Subcutaneous adipose tissue (tissue), 4 donors: Measurements from ENCODE around the gene ASAP3. TPM values are rescaled to one million over a fixed set of nuclear protein-coding genes. Genes with fewer than 3 reads are reported as not detected.

Experiments
- total RNA-seq, 4 donors: library from RNA; depleted of rRNA; stranded (reverse); fragments of >200 nt; gene quantifications; one replicate each; pipeline ENCODE4 v1.1.0, GENCODE V29; 2016
- TF ChIP-seq, protein P1 (sequence below): fragments of 450-650 bp; IDR thresholded peaks from one replicate; pipeline ENCODE4 v1.5.1; 2016; ENCODE audit warnings: low read depth, mild to moderate bottlenecking, control low read depth, antibody characterized with exemption, moderate library complexity

ASAP3 gene
- total RNA-seq, 4 donors from 2014 or later, result 18.4 to 51.7 (median 42.1) TPM

- TF ChIP-seq, protein P1, sequence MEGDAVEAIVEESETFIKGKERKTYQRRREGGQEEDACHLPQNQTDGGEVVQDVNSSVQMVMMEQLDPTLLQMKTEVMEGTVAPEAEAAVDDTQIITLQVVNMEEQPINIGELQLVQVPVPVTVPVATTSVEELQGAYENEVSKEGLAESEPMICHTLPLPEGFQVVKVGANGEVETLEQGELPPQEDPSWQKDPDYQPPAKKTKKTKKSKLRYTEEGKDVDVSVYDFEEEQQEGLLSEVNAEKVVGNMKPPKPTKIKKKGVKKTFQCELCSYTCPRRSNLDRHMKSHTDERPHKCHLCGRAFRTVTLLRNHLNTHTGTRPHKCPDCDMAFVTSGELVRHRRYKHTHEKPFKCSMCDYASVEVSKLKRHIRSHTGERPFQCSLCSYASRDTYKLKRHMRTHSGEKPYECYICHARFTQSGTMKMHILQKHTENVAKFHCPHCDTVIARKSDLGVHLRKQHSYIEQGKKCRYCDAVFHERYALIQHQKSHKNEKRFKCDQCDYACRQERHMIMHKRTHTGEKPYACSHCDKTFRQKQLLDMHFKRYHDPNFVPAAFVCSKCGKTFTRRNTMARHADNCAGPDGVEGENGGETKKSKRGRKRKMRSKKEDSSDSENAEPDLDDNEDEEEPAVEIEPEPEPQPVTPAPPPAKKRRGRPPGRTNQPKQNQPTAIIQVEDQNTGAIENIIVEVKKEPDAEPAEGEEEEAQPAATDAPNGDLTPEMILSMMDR, result no peak
Observed at GRCh38 chr1:23403038-23403336, 81.0 kb downstream of the ASAP3 start.

DNA sequence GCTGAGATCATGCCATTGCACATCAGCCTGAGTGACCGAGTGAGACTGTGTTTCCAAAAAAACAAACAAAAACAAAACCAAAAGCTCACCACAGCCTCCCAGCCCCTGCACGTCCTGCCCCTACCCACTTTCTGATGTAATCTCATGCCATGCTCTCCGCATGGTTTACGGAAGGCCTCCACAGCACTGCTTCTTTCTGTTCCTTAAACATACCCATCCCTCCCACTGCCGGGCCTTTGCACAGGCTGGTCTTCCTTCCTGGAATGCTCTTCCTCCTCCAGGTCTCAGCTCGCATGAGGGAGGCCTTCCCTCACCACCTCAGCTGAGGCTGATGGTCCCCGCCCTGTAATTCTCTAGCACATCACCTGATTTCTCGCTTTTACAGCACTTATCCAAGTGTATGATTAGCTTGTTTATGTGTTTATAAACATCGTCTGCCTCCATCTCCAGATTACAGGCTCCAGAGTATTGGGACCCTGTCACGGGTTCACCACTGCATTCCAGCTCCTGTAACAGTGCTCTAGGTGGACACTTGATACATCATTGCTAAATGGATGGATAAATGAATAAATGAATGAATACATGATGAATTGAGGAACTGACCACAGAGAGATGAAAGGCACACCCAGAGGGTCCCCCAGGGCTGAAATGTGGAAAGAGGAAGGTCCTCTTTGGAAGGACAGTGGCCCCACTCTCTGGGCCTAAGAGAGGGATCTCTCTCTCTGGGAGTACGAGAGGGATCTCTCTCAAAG lies 81.5 kb downstream of the ASAP3 start:
- TF ChIP-seq, protein P1, result no peak

DNA sequence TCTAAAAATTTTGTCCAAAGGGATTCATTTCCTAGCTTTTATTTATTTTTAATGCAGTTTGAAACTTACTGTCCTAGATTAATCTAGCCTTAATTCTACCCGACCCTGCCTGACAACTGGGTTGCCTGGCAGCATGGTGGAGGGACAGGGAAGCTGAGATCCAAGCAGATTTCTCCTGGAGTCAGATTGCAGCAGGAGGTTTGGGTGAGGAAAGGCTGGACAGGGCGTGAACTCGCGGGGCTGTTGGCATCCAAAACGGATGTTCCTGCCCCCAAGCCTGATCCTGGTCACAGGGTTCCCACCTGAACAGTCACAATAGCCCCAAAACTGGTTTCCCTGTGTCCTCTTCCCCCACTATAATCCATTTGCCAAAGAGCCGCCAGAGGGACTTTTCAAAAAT lies 82.7 kb downstream of the ASAP3 start:
- TF ChIP-seq, protein P1, result no peak

DNA sequence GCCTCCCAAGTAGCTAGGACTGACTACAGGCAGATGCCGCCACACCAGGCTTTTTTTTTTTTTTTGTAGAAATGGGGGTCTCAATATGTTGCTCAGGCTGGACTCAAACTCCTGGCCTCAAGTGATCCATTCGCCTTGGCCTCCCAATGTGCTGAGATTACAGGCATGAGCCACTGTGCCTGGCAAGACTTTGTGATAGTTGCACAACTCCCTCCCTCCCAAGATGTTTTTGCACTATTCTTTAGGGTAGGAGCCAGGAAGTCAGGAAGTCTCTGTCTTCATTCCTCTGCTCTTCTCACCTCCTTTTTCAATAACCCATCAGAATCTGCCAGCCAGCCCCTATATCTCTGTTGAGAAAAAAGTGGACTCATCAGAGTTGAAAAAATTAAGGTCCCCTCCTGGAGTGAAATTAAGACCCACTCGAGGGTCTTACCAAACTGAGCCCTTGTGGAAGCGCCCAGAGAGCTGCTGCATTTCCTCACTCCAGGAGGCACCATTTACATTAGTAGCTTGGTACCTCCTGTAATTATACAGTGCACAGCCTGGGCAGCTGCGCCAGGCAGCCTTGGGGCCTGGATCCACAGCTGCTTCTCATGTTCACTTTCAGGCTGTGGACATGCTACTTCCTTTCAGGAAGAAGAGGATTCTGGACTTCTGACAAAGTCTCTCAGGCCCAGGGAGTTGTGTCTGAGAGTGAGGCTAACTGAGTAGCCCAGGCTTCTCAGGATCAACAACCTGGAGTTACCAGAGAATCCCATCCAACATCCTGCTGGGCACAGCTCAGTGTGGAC lies 83.5 kb downstream of the ASAP3 start:
- TF ChIP-seq, protein P1, result no peak

- TF ChIP-seq, protein P1, result no peak
Observed at GRCh38 chr1:23399229-23399628, 84.8 kb downstream of the ASAP3 start.

- TF ChIP-seq, protein P1, result no peak
Observed at GRCh38 chr1:23397908-23398307, 86.1 kb downstream of the ASAP3 start.

DNA sequence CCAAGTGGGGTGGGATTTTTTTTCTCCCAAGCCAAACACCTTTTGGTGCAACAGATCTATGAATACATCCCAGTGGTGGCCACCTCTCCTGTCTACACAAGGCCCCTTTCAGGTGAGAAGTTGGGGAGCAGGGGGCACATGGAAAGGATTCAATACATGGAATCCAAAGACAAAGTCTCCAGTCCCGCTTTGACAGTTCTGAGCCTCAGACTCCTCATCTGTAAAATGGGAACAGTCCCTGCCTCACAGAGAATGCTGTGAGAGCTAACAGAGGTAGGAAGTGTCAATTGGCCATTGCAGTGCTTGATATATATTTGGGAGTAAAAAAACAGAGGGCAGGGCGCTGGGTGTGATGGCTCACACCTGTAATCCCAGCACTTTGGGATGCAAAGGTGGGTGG lies 87.6 kb downstream of the ASAP3 start:
- TF ChIP-seq, protein P1, result no peak
